GM12875 (cell line): ENCODE data around the gene POLN.

Experiments
- H3K4me3 ChIP-seq: one replicate; pipeline ENCODE4 v1.5.1; 2011; ENCODE audit warnings: low read depth, low read length, control low read depth
- CTCF ChIP-seq: IDR thresholded peaks from 2 replicates; pipeline ENCODE4 v1.5.1; 2011; ENCODE audit warnings: low read depth, mild to moderate bottlenecking, control low read depth, inconsistent platforms, low read length, moderate library complexity, borderline replicate concordance; ENCODE audit not compliant: insufficient read depth

Gene POLN

GRCh38 chr4:2257361-2258081 lies 15.6 kb upstream of the POLN start:
- no peak for TF ChIP-seq CTCF

GRCh38 chr4:2256781-2257191 lies 14.9 kb upstream of the POLN start:
- H3K4me3 ChIP-seq, result no peak overlapping the region

More at GRCh38 chr4:2257361-2258081, 15.6 kb upstream of the POLN start:
- H3K4me3 ChIP-seq, result no peak overlapping the region

GRCh38 chr4:2256156-2256731 lies 14.3 kb upstream of the POLN start:
- no peak overlapping the region for H3K4me3 ChIP-seq
- TF ChIP-seq CTCF, result no peak

More at GRCh38 chr4:2256781-2257191, 14.9 kb upstream of the POLN start:
- TF ChIP-seq CTCF, result no peak

GRCh38 chr4:2255501-2256155 lies 13.7 kb upstream of the POLN start:
- TF ChIP-seq CTCF, result no peak
- no peak overlapping the region for H3K4me3 ChIP-seq

- TF ChIP-seq CTCF, result no peak
- H3K4me3 ChIP-seq, result no peak overlapping the region
Measured at GRCh38 chr4:2254665-2255500, 13.0 kb upstream of the POLN start.

GRCh38 chr4:2253160-2254084 lies 11.5 kb upstream of the POLN start:
- TF ChIP-seq CTCF, result no peak

More at GRCh38 chr4:2253160-2254084, 11.5 kb upstream of the POLN start:
- H3K4me3 ChIP-seq, result no peak overlapping the region
